Renal pelvis (tissue), 4 donors: ENCODE measurements around the gene TBCCD1. TPM values are rescaled to one million over a fixed set of nuclear protein-coding genes. Genes with fewer than 3 reads are reported as not detected.
"Not testable (repeated sequence)": the region's sequence is repeated elsewhere in the genome, so short reads cannot be mapped to it uniquely, and the experiment has no call there.

Source experiments
- DNase-seq: peaks from one replicate; pipeline ENCODE4 v3.0.0-alpha.2; 2013
- polyA plus RNA-seq, 3 donors: library from polyadenylated mRNA; unstranded; fragments of 120-200 nt; gene quantifications; one replicate each; pipeline ENCODE4 v1.2.1, GENCODE V29; 2013; ENCODE audit not compliant: insufficient read length in 3 of 3

TBCCD1 gene
- polyA plus RNA-seq, 3 donors, result 17.0 to 27.1 (median 22.4) TPM

- DNase-seq, result no peak
Observed at GRCh38 chr3:186599142-186599784, 32.1 kb upstream of the TBCCD1 start.

- no peak for DNase-seq
Observed at GRCh38 chr3:186598794-186599141, 31.6 kb upstream of the TBCCD1 start.

- DNase-seq, result no peak
Observed at GRCh38 chr3:186598108-186598784, 31.1 kb upstream of the TBCCD1 start.

- DNase-seq, result peak; percentile 44
Observed at GRCh38 chr3:186596568-186597287, 29.6 kb upstream of the TBCCD1 start.

GRCh38 chr3:186594591-186595113 lies 27.5 kb upstream of the TBCCD1 start:
- no peak for DNase-seq

- DNase-seq, result no peak
Observed at GRCh38 chr3:186593862-186594261, 26.7 kb upstream of the TBCCD1 start.

GRCh38 chr3:186592682-186593081 lies 25.5 kb upstream of the TBCCD1 start:
- no peak for DNase-seq

- no peak for DNase-seq
Observed at GRCh38 chr3:186590580-186591295, 23.6 kb upstream of the TBCCD1 start.

- DNase-seq, result no peak
Observed at GRCh38 chr3:186589856-186590579, 22.9 kb upstream of the TBCCD1 start.

- DNase-seq, result no peak
Observed at GRCh38 chr3:186589121-186589520, 22.0 kb upstream of the TBCCD1 start.

- no peak for DNase-seq
Observed at GRCh38 chr3:186588632-186589031, 21.5 kb upstream of the TBCCD1 start.

GRCh38 chr3:186587183-186587582 lies 20.0 kb upstream of the TBCCD1 start:
- no peak for DNase-seq

GRCh38 chr3:186586245-186586644 lies 19.1 kb upstream of the TBCCD1 start:
- not testable (repeated sequence) for DNase-seq

- DNase-seq, result no peak
Observed at GRCh38 chr3:186583831-186584230, 16.7 kb upstream of the TBCCD1 start.

GRCh38 chr3:186582541-186582940 lies 15.4 kb upstream of the TBCCD1 start:
- no peak for DNase-seq

- no peak for DNase-seq
Observed at GRCh38 chr3:186580785-186581184, 13.6 kb upstream of the TBCCD1 start.

GRCh38 chr3:186577521-186577920 lies 10.4 kb upstream of the TBCCD1 start:
- no peak for DNase-seq

GRCh38 chr3:186571644-186572013 lies 4.5 kb upstream of the TBCCD1 start:
- no peak for DNase-seq

- no peak for DNase-seq
Observed at GRCh38 chr3:186570941-186571643, 4.0 kb upstream of the TBCCD1 start.

GRCh38 chr3:186570096-186570940 lies 3.2 kb upstream of the TBCCD1 start, which contains the start of gene DNAJB11:
Gene DNAJB11, plus strand, starts transcription at chr3:186570720. Its CDS starts 178 bp downstream, at chr3:186570898.
- DNase-seq, result peak; percentile 100
